ENCODE results near the gene MLC1. TPM values are rescaled to one million over a fixed set of nuclear protein-coding genes. Genes with fewer than 3 reads are reported as not detected.
A peak's percentile ranks its signal among the peaks of the same experiment; 100 is the strongest.

MLC1 gene
- total RNA-seq, 2 donors from 2014 or later = 0.18 TPM; not detected in 1

GRCh38 chr22:50061824-50062355, 23.3 kb downstream of the MLC1 start:
- no peaks in the 10 kb centered on the region for H3K36me3 ChIP-seq (ENCODE audit: control insufficient read depth, insufficient read depth, low read length)
- no peak for DNase-seq
- peaks cover 4% of the 10 kb centered on the region for H3K4me1 ChIP-seq (ENCODE audit: control insufficient read depth, insufficient read depth, low read length)
- Mint-ChIP-seq H3K4me3 (no peak overlapping the region), H3K9me3 (no peaks in the 10 kb centered on the region), H3K4me1 (peaks cover 12% of the 10 kb centered on the region), H3K36me3 (ENCODE audit: low read depth) (no peaks in the 10 kb centered on the region), H3K27me3 (ENCODE audit: insufficient read depth) (peaks cover 10% of the 10 kb centered on the region), H3K27ac (no peak overlapping the region)
- 88 to 95% methylated on average over 6 to 17 of the region's 17 CpGs for WGBS, 2 experiments (ENCODE audit: insufficient coverage in 1 of 2, insufficient read length in 1 of 2)
- no peaks in the 10 kb centered on the region for H3K9me3 ChIP-seq (ENCODE audit: control insufficient read depth, low read length)
- TF ChIP-seq CTCF (conservative IDR thresholded peaks at IDR 0.05) = no peak
- H3K9ac ChIP-seq (ENCODE audit: extremely low read depth, low read length, poor library complexity, severe bottlenecking) = no peak overlapping the region
- H3K4me3 ChIP-seq (ENCODE audit: low read length) = no peak overlapping the region
- H3K27me3 ChIP-seq (ENCODE audit: control insufficient read depth, insufficient read depth, low read length, poor library complexity, severe bottlenecking) = peaks cover 19% of the 10 kb centered on the region
- H3K27ac ChIP-seq (ENCODE audit: low read depth, low read length) = no peak overlapping the region

DNA sequence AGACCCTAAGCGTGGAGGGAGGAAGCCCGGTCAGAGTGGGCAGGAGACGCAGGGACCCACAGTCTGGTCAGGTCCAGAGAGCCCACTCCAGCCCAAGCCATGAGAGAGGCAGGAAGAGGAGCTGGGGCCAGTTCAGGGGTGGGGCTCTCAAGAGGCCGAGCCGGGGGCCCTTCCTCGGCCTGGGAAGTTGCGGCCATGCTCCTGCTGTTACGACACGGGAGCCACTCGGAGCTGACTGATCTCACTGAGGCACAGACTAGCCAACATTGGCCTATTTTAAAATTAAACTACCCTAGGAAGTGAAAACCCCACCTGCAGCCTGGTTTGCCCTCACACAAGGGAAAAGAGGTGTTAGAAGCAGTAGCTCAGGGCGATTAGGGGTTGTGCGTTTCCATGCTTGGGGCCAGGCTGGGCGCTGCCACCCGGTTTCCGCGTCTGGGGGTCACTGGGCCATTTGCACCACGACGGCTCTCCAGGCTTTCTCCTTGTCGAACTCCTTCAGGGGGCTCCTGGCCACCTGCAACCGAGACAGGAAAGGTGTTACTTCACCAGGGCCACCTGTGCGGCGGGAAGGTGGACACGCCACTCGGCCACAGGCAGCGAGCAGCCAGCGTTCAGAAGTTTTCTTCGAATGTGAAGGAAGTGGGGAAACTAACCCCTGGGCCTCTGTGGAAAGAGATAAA, 23.9 kb downstream of the MLC1 start:
- H3K9ac ChIP-seq (ENCODE audit: extremely low read depth, low read length, poor library complexity, severe bottlenecking) = no peak overlapping the region
- DNase-seq = peak; percentile 28
- H3K4me3 ChIP-seq (ENCODE audit: low read length) = no peak overlapping the region
- no peaks in the 10 kb centered on the region for H3K36me3 ChIP-seq (ENCODE audit: control insufficient read depth, insufficient read depth, low read length)
- peaks cover 4% of the 10 kb centered on the region for H3K4me1 ChIP-seq (ENCODE audit: control insufficient read depth, insufficient read depth, low read length)
- peaks cover 20% of the 10 kb centered on the region for H3K27me3 ChIP-seq (ENCODE audit: control insufficient read depth, insufficient read depth, low read length, poor library complexity, severe bottlenecking)
- TF ChIP-seq CTCF (conservative IDR thresholded peaks at IDR 0.05) = no peak
- Mint-ChIP-seq H3K27ac (no peak overlapping the region), H3K27me3 (ENCODE audit: insufficient read depth) (peaks cover 10% of the 10 kb centered on the region), H3K4me3 (no peak overlapping the region), H3K9me3 (no peaks in the 10 kb centered on the region), H3K36me3 (ENCODE audit: low read depth) (no peaks in the 10 kb centered on the region), H3K4me1 (peaks cover 12% of the 10 kb centered on the region)
- 92 to 95% methylated on average over 21 to 27 of the region's 27 CpGs for WGBS, 2 experiments (ENCODE audit: insufficient coverage in 1 of 2, insufficient read length in 1 of 2)
- H3K27ac ChIP-seq (ENCODE audit: low read depth, low read length) = no peak overlapping the region
- H3K9me3 ChIP-seq (ENCODE audit: control insufficient read depth, low read length) = no peaks in the 10 kb centered on the region

DNA sequence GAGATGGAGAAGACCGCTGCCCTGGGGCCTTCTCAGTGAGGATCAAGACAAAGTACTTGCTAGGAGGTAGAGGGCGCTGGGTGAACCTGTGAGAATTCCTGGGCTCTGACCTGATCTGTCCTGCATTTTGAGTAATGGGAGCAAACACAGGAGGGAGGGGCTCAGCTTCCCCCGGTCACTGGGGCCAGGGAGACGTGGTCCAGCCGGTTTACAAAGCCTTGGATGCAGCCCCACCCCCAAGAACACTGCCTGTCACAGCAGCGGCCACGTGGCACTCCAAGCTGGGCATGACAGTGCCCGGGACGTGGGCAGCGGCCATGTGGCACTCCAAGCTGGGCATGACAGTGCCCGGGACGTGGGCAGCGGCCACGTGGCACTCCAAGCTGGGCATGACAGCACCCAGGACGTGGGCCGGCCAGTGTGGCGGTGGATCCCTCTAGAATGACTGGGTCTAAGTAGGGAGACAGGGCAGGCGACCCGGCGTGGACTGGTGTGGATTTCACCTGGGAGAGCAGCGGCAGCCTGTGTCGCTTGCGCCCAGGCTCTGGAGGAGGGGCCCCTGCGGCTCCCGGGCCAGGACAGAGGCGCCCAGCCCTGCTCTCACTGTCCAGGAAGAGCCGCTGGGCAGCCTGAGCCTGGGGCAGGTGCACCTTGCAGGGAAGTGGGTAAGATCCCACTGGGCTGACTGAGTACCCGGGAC, 24.6 kb downstream of the MLC1 start:
- peak; percentile 69 for DNase-seq
- no peaks in the 10 kb centered on the region for H3K9me3 Mint-ChIP-seq
- H3K4me3 Mint-ChIP-seq = no peak overlapping the region
- Histone ChIP-seq H3K36me3 (ENCODE audit: control insufficient read depth, insufficient read depth, low read length) (no peaks in the 10 kb centered on the region), H3K27ac (ENCODE audit: low read depth, low read length) (no peak overlapping the region), H3K4me3 (ENCODE audit: low read length) (no peak overlapping the region), H3K9ac (ENCODE audit: extremely low read depth, low read length, poor library complexity, severe bottlenecking) (no peak overlapping the region), H3K4me1 (ENCODE audit: control insufficient read depth, insufficient read depth, low read length) (peaks cover 4% of the 10 kb centered on the region), H3K9me3 (ENCODE audit: control insufficient read depth, low read length) (no peaks in the 10 kb centered on the region), H3K27me3 (ENCODE audit: control insufficient read depth, insufficient read depth, low read length, poor library complexity, severe bottlenecking) (peaks cover 20% of the 10 kb centered on the region)
- peak; percentile 25 for TF ChIP-seq CTCF (conservative IDR thresholded peaks at IDR 0.05)
- peaks cover 10% of the 10 kb centered on the region for H3K27me3 Mint-ChIP-seq (ENCODE audit: insufficient read depth)
- H3K27ac Mint-ChIP-seq = no peak overlapping the region
- H3K36me3 Mint-ChIP-seq (ENCODE audit: low read depth) = no peaks in the 10 kb centered on the region
- 87 to 91% methylated on average over 15 to 28 of the region's 28 CpGs for WGBS, 2 experiments (ENCODE audit: insufficient coverage in 1 of 2, insufficient read length in 1 of 2)
- H3K4me1 Mint-ChIP-seq = peaks cover 12% of the 10 kb centered on the region

Data from endodermal cell (in vitro differentiated cells).